Gastroesophageal sphincter (tissue), 4 donors: ENCODE data around the gene YDJC. TPM values are rescaled to one million over a fixed set of nuclear protein-coding genes. Genes with fewer than 3 reads are reported as not detected.
A peak's percentile ranks its signal among the peaks of the same experiment; 100 is the strongest.

Experiments used
- ATAC-seq: fragments of 150-250 bp; one replicate; pipeline ENCODE4 v1.9.1; 2016; ENCODE audit warnings: mild to moderate bottlenecking, moderate library complexity
- H3K27ac ChIP-seq, 4 donors: fragments of 200-600 bp; sonication (generic) in 3 of 4; 1 replicate in 3 of 4; 2 replicates in 1 of 4; pipeline ENCODE4 v1.5.1; 2016 to 2019
- H3K27me3 ChIP-seq: fragments of 200-600 bp; sonication (generic); one replicate; pipeline ENCODE4 v1.5.1; 2019
- H3K36me3 ChIP-seq, 2 donors: fragments of 200-600 bp; sonication (generic); one replicate each; pipeline ENCODE4 v1.5.1; 2019; ENCODE audit warnings: control low read depth in 1 of 2
- H3K4me1 ChIP-seq, 3 donors: fragments of 200-600 bp; sonication (generic); 1 replicate in 2 of 3; 2 replicates in 1 of 3; pipeline ENCODE4 v1.5.1; 2016 to 2019; ENCODE audit warnings: control low read depth in 2 of 3
- H3K4me3 ChIP-seq, 2 donors: fragments of 200-600 bp; sonication (generic); one replicate each; pipeline ENCODE4 v1.5.1; 2019; ENCODE audit warnings: mild to moderate bottlenecking in 1 of 2, moderate library complexity in 1 of 2
- H3K9me3 ChIP-seq, 3 donors: fragments of 200-600 bp; sonication (generic); one replicate each; pipeline ENCODE4 v1.5.1; 2017 to 2019; ENCODE audit warnings: control low read depth in 2 of 3
- CTCF ChIP-seq, 4 experiments: fragments of 200-600 bp in 2 of 4; fragments of 450-650 bp in 2 of 4; sonication (generic) in 1 of 4; IDR thresholded peaks; one replicate each; pipeline ENCODE4 v1.5.1; 2017 to 2019; ENCODE audit warnings: antibody characterized with exemption in 4 of 4, mild to moderate bottlenecking in 2 of 4, moderate library complexity in 2 of 4
- EP300 ChIP-seq: sonication (generic); formaldehyde crosslinking; IDR thresholded peaks from one replicate; pipeline ENCODE4 v1.6.1; 2017; ENCODE audit warnings: antibody characterized with exemption, mild to moderate bottlenecking
- POLR2A ChIP-seq, 2 donors: fragments of 450-650 bp; IDR thresholded peaks; one replicate each; pipeline ENCODE4 v1.6.1; 2017; ENCODE audit warnings: antibody characterized with exemption in 2 of 2, mild to moderate bottlenecking in 2 of 2, moderate library complexity in 1 of 2
- POLR2AphosphoS5 ChIP-seq: sonication (generic); formaldehyde crosslinking; IDR thresholded peaks from one replicate; pipeline ENCODE4 v1.6.1; 2017; ENCODE audit warnings: antibody characterized with exemption
- WGBS, 2 donors: methylation state at CpG; one replicate each; pipeline ENCODE4 v1.1.5; 2018; ENCODE audit warnings: low coverage in 1 of 2; 5-methylcytosine and 5-hydroxymethylcytosine counted together
- total RNA-seq, 4 donors: library from RNA; depleted of rRNA; stranded (reverse); fragments of >200 nt; gene quantifications; one replicate each; pipeline ENCODE4 v1.1.0, GENCODE V29; 2016

The YDJC gene
- total RNA-seq, 4 donors from 2014 or later: 13.1 to 23.6 (median 22.1) TPM

- Histone ChIP-seq H3K4me1 (peaks cover 0 to 18% (median under 1%) of the 10 kb centered on the region in 3 donors), H3K27me3 (peaks cover 79% of the 10 kb centered on the region), H3K4me3 (peak overlapping the region; percentile 25 to 51), H3K9me3 (no peaks in the 10 kb centered on the region), H3K36me3 (no peaks in the 10 kb centered on the region), H3K27ac (peak overlapping the region in 1 of 4 donors; percentile 17)
- 1% methylated on average over 13 of the region's 79 CpGs; no CpG with 5 or more reads in 1 of the 2 donors for WGBS, 2 donors
- no peak for TF ChIP-seq POLR2AphosphoS5
- TF ChIP-seq POLR2A (IDR thresholded peaks at IDR 0.05): peak; percentile 13 to 15
- ATAC-seq: peak; percentile 75
Observed at GRCh38 chr22:21657360-21658032, 27.7 kb upstream of the YDJC start.

GRCh38 chr22:21657020-21657359, 27.2 kb upstream of the YDJC start:
- Histone ChIP-seq H3K36me3 (no peaks in the 10 kb centered on the region), H3K27ac (peak overlapping the region in 1 of 4 donors; percentile 17), H3K9me3 (no peaks in the 10 kb centered on the region), H3K4me3 (peak overlapping the region in 1 of 2 donors; percentile 51), H3K27me3 (peaks cover 80% of the 10 kb centered on the region), H3K4me1 (peaks cover 0 to 23% (median 3%) of the 10 kb centered on the region in 3 donors)
- TF ChIP-seq EP300 (no peak), POLR2A (IDR thresholded peaks at IDR 0.05) (no peak), POLR2AphosphoS5 (no peak), CTCF (IDR thresholded peaks at IDR 0.05) (no peak)
- no peak for ATAC-seq
- WGBS, 2 donors: 10 to 24% methylated on average over 7 to 17 of the region's 17 CpGs

GRCh38 chr22:21652547-21653545, 23.0 kb upstream of the YDJC start:
- Histone ChIP-seq H3K4me3 (peak overlapping the region; percentile 55 to 65), H3K36me3 (peaks cover 0 to 4% of the 10 kb centered on the region in 2 donors), H3K4me1 (peaks cover 0 to 28% (median 11%) of the 10 kb centered on the region in 3 donors), H3K27me3 (peaks cover 51% of the 10 kb centered on the region), H3K9me3 (no peaks in the 10 kb centered on the region), H3K27ac (peak overlapping the region in 2 of 4 donors; percentile 57 to 58)
- WGBS, 2 donors: no CpG with 5 or more reads among the region's 40 CpGs
- no peak for ATAC-seq
- no peak for TF ChIP-seq POLR2A (IDR thresholded peaks at IDR 0.05)
- no peak for TF ChIP-seq CTCF (IDR thresholded peaks at IDR 0.05)
- TF ChIP-seq EP300: no peak
- no peak for TF ChIP-seq POLR2AphosphoS5

GRCh38 chr22:21652010-21652546, 22.3 kb upstream of the YDJC start:
- Histone ChIP-seq H3K27me3 (peaks cover 44% of the 10 kb centered on the region), H3K9me3 (no peaks in the 10 kb centered on the region), H3K36me3 (peaks cover 0 to 4% of the 10 kb centered on the region in 2 donors), H3K27ac (peak overlapping the region in 3 of 4 donors; percentile 48 to 58 (median 57)), H3K4me3 (peak overlapping the region; percentile 55 to 65), H3K4me1 (peaks cover 0 to 20% (median 11%) of the 10 kb centered on the region in 3 donors)
- no peak for TF ChIP-seq POLR2A (IDR thresholded peaks at IDR 0.05)
- no peak for TF ChIP-seq EP300
- TF ChIP-seq POLR2AphosphoS5: no peak
- TF ChIP-seq CTCF (IDR thresholded peaks at IDR 0.05): no peak
- ATAC-seq: peak; percentile 95
- WGBS, 2 donors: no CpG with 5 or more reads among the region's 44 CpGs

GRCh38 chr22:21651521-21652009, 21.7 kb upstream of the YDJC start:
- peak; percentile 4 for ATAC-seq
- H3K36me3 ChIP-seq: peaks cover 0 to 4% of the 10 kb centered on the region in 2 donors
- TF ChIP-seq CTCF (IDR thresholded peaks at IDR 0.05) (no peak), EP300 (no peak), POLR2A (IDR thresholded peaks at IDR 0.05) (no peak), POLR2AphosphoS5 (no peak)
- H3K9me3 ChIP-seq: no peaks in the 10 kb centered on the region
- peak overlapping the region; percentile 55 to 65 for H3K4me3 ChIP-seq
- H3K27me3 ChIP-seq: peaks cover 38% of the 10 kb centered on the region
- 2% methylated on average over 9 of the region's 29 CpGs; no CpG with 5 or more reads in 1 of the 2 donors for WGBS, 2 donors
- H3K27ac ChIP-seq: peak overlapping the region in 2 of 4 donors; percentile 57 to 58
- H3K4me1 ChIP-seq: peaks cover 0 to 25% (median 11%) of the 10 kb centered on the region in 3 donors
